A673 (cell line): Measurements from ENCODE around the gene INKA1. TPM values are rescaled to one million over a fixed set of nuclear protein-coding genes. Genes with fewer than 3 reads are reported as not detected.
"Not testable (repeated sequence)": the region's sequence is repeated elsewhere in the genome, so short reads cannot be mapped to it uniquely, and the experiment has no call there.

ENCODE experiments used
- BruUV-seq: library from RNA; stranded (reverse); fragments of 400-500 nt; replicated peaks from 2 replicates; lab custom pipeline; 2021; lab: Mats Ljungman, UMichigan
- CTCF ChIA-PET: fragments of 300-600 bp; sonication (Branson Sonifier 250); formaldehyde crosslinking; loops from one replicate; lab custom pipeline; 2022; ENCODE audit warnings: antibody characterized with exemption; lab: Charles Lee
- POLR2A ChIA-PET: fragments of 300-600 bp; sonication (Branson Sonifier 250); formaldehyde crosslinking; loops from one replicate; lab custom pipeline; 2022; ENCODE audit warnings: antibody characterized with exemption; ENCODE audit not compliant: low non-redundant PET; lab: Charles Lee
- DNase-seq: peaks from one replicate; pipeline ENCODE4 v3.0.0-alpha.2; 2015; ENCODE audit warnings: low spot score
- H3K27ac ChIP-seq: fragments of 200-600 bp; sonication (generic); 2 replicates; pipeline ENCODE4 v1.5.1; 2016; ENCODE audit warnings: mixed run types, low read depth, mild to moderate bottlenecking, mixed read lengths, antibody characterized with exemption, low read length; ENCODE audit not compliant: poor library complexity, severe bottlenecking
- H3K27me3 ChIP-seq: fragments of 200-600 bp; sonication (generic); replicated peaks from 2 replicates; pipeline ENCODE4 v1.6.1; 2017; ENCODE audit warnings: mixed run types, low read depth, mild to moderate bottlenecking, mixed read lengths, antibody characterized with exemption, low read length; ENCODE audit not compliant: insufficient read depth, poor library complexity
- H3K36me3 ChIP-seq: fragments of 200-600 bp; sonication (generic); 2 replicates; pipeline ENCODE4 v1.6.1; 2016; ENCODE audit warnings: mixed run types, mild to moderate bottlenecking, mixed read lengths, antibody characterized with exemption, low read length; ENCODE audit not compliant: insufficient read depth, poor library complexity, severe bottlenecking
- H3K4me1 ChIP-seq: fragments of 200-600 bp; sonication (generic); 2 replicates; pipeline ENCODE4 v1.6.1; 2017; ENCODE audit warnings: mixed run types, mild to moderate bottlenecking, mixed read lengths, antibody characterized with exemption, low read length; ENCODE audit not compliant: insufficient read depth, poor library complexity, severe bottlenecking
- H3K4me3 ChIP-seq: fragments of 200-600 bp; sonication (generic); 2 replicates; pipeline ENCODE4 v1.5.1; 2016; ENCODE audit warnings: low read depth, mixed run types, mild to moderate bottlenecking, mixed read lengths, low read length; ENCODE audit not compliant: poor library complexity, severe bottlenecking
- H3K9me3 ChIP-seq: fragments of 200-600 bp; sonication (generic); 2 replicates; pipeline ENCODE4 v1.6.1; 2016; ENCODE audit warnings: mixed run types, low read depth, mild to moderate bottlenecking, mixed read lengths, antibody characterized with exemption, low read length; ENCODE audit not compliant: poor library complexity, severe bottlenecking
- CTCF ChIP-seq: fragments of 300-800, 200-600 bp; sonication (generic); conservative IDR thresholded peaks from 2 replicates; pipeline ENCODE4 v1.5.1; 2017; ENCODE audit warnings: low read depth, mild to moderate bottlenecking, antibody characterized with exemption, low read length, moderate library complexity, mixed read lengths
- EZH2 ChIP-seq: fragments of 200-600 bp; sonication (generic); IDR thresholded peaks from 2 replicates; pipeline ENCODE4 v1.6.1; 2017; ENCODE audit warnings: borderline replicate concordance, low read depth, mild to moderate bottlenecking, mixed read lengths, antibody characterized with exemption, low read length; ENCODE audit not compliant: poor library complexity, severe bottlenecking
- intact Hi-C: fragments of 100-400 bp; cut with micrococcal nuclease; formaldehyde crosslinking; loops from one replicate; pipeline ENCODE4 v1.10.0; 2022; ENCODE audit not compliant: unreplicated experiment
- total RNA-seq: library from RNA; stranded (reverse); gene quantifications from 2 replicates; pipeline ENCODE4 v1.2.3, GENCODE V29; 2021

Gene INKA1
- total RNA-seq, 1 experiment from 2014 or later: 7.1 TPM

- Histone ChIP-seq H3K27ac (no peak within 1 kb of the TSS), H3K27me3 (no peaks in the 10 kb centered on the region), H3K36me3 (no peaks in the 10 kb centered on the region), H3K4me3 (no peak within 1 kb of the TSS), H3K4me1 (no peaks in the 10 kb centered on the region), H3K9me3 (no peaks in the 10 kb centered on the region)
- DNase-seq: no peak
- POLR2A ChIA-PET: interaction anchor here (0.6 kb wide), 1 partner anchor 167 kb away, joined by 4 read pairs; no protein-coding TSS in a partner anchor
- BruUV-seq: no TSS peak
- TF ChIP-seq CTCF (no peak), EZH2 (no peak)
- CTCF ChIA-PET: no interaction called here
- intact Hi-C loops: no loop called here
Observed at GRCh38 chr3:49813497-49814174, 10.6 kb downstream of the INKA1 start, which contains the start of gene UBA7. Gene UBA7 (minus strand): TSS chr3:49813953. CDS start chr3:49813787, 166 bp downstream.

- H3K4me1 ChIP-seq, intact Hi-C loops, H3K4me3 ChIP-seq, H3K27me3 ChIP-seq, H3K36me3 ChIP-seq, BruUV-seq, H3K27ac ChIP-seq, POLR2A ChIA-PET, CTCF ChIA-PET, DNase-seq, H3K9me3 ChIP-seq: not testable (repeated sequence)
Observed at GRCh38 chr3:49823131-49823530, 20.1 kb downstream of the INKA1 start.

- H3K4me1 ChIP-seq: no peaks in the 10 kb centered on the region
- TF ChIP-seq EZH2: no peak
- no peak for TF ChIP-seq CTCF
- POLR2A ChIA-PET: no interaction called here
- no peaks in the 10 kb centered on the region for H3K27me3 ChIP-seq
- no peak overlapping the region for H3K27ac ChIP-seq
- no peaks in the 10 kb centered on the region for H3K36me3 ChIP-seq
- H3K4me3 ChIP-seq: no peak overlapping the region
- BruUV-seq: no TSS peak
- intact Hi-C loops: no loop called here
- no peak for DNase-seq
- CTCF ChIA-PET: no interaction called here
- H3K9me3 ChIP-seq: no peaks in the 10 kb centered on the region
Observed at GRCh38 chr3:49826016-49826415, 23.0 kb downstream of the INKA1 start.

GRCh38 chr3:49831341-49831740 lies 28.3 kb downstream of the INKA1 start:
- ChIA-PET CTCF (no interaction called here), POLR2A (no interaction called here)
- Histone ChIP-seq H3K4me1 (no peaks in the 10 kb centered on the region), H3K36me3 (no peaks in the 10 kb centered on the region), H3K27ac (no peak overlapping the region), H3K9me3 (no peaks in the 10 kb centered on the region), H3K4me3 (no peak overlapping the region), H3K27me3 (no peaks in the 10 kb centered on the region)
- no TSS peak for BruUV-seq
- no peak for DNase-seq
- TF ChIP-seq CTCF: no peak
- TF ChIP-seq EZH2: no peak
- intact Hi-C loops: no loop called here
